22Rv1 (cell line): Measurements from ENCODE around the gene DTNA.

Source experiments
- ZFX ChIP-seq: fragments of 450-650 bp; IDR thresholded peaks from 2 replicates; pipeline ENCODE4 v1.6.1; 2017; ENCODE audit warnings: antibody characterized with exemption, borderline replicate concordance
- TF ChIP-seq, protein P1 (sequence below): fragments of 450-650 bp; IDR thresholded peaks from 2 replicates; pipeline ENCODE4 v1.5.1; 2017; ENCODE audit warnings: mild to moderate bottlenecking

DNA sequence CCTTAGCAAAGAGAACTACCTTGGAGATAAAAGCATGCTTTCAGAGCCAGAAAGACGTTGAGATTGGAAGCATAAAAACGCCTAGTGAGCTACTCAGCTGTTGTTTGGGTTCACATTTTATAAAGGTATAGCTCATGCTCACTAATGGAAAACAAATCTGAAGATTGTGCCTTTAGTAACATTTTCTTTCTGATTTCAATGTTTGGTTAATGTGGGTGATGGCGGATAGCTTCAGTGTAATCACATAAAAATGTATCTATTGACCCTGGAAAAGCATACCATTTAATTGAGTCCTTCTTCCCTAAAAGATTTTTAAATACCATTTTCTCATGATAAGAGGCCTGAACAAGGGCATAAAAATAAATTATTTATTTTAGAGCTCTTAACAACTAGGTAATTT is 73.4 kb downstream of the DTNA start:
- TF ChIP-seq, protein P1, sequence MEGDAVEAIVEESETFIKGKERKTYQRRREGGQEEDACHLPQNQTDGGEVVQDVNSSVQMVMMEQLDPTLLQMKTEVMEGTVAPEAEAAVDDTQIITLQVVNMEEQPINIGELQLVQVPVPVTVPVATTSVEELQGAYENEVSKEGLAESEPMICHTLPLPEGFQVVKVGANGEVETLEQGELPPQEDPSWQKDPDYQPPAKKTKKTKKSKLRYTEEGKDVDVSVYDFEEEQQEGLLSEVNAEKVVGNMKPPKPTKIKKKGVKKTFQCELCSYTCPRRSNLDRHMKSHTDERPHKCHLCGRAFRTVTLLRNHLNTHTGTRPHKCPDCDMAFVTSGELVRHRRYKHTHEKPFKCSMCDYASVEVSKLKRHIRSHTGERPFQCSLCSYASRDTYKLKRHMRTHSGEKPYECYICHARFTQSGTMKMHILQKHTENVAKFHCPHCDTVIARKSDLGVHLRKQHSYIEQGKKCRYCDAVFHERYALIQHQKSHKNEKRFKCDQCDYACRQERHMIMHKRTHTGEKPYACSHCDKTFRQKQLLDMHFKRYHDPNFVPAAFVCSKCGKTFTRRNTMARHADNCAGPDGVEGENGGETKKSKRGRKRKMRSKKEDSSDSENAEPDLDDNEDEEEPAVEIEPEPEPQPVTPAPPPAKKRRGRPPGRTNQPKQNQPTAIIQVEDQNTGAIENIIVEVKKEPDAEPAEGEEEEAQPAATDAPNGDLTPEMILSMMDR: no peak
- TF ChIP-seq ZFX: no peak
